Kidney (tissue), 14 donors: ENCODE data around the gene ASB2. TPM values are rescaled to one million over a fixed set of nuclear protein-coding genes. Genes with fewer than 3 reads are reported as not detected.

ENCODE experiments used
- DNase-seq, 5 donors: peaks; one replicate each; pipeline ENCODE4 v3.0.0-alpha.2; 2013 to 2020
- FAIRE-seq: peaks from 2 replicates; lab custom pipeline; 2012; peaks lifted over from hg19 to GRCh38; lab: Jason Lieb, UNC
- H3K27ac ChIP-seq, 2 donors: one replicate each; pipeline ENCODE4 v1.7.0; 2013; ENCODE audit warnings: low read depth in 2 of 2, low read length in 2 of 2, inconsistent platforms in 1 of 2
- H3K27me3 ChIP-seq: one replicate; pipeline ENCODE4 v1.7.1; 2013; ENCODE audit warnings: low read length, inconsistent platforms; ENCODE audit not compliant: control insufficient read depth, insufficient read depth
- H3K36me3 ChIP-seq, 3 donors: one replicate each; pipeline versions ENCODE4 v1.7.0 to v1.7.1; 2013; ENCODE audit warnings: low read length in 3 of 3, control low read depth in 1 of 3, inconsistent platforms in 1 of 3; ENCODE audit not compliant: insufficient read depth in 3 of 3, control insufficient read depth in 2 of 3
- H3K4me1 ChIP-seq, 3 donors: one replicate each; pipeline versions ENCODE4 v1.7.0 to v1.7.1; 2013; ENCODE audit warnings: low read length in 3 of 3, inconsistent platforms in 1 of 3, low read depth in 1 of 3; ENCODE audit not compliant: control insufficient read depth in 2 of 3, insufficient read depth in 2 of 3
- H3K4me3 ChIP-seq, 3 donors: one replicate each; pipeline versions ENCODE4 v1.7.0 to v1.8.1; 2013; ENCODE audit warnings: low read length in 3 of 3, control low read depth in 1 of 3, inconsistent platforms in 1 of 3
- H3K9ac ChIP-seq, 3 donors: one replicate each; pipeline versions ENCODE4 v1.7.0 to v1.7.1; 2013; ENCODE audit warnings: low read length in 3 of 3, control low read depth in 1 of 3, inconsistent platforms in 1 of 3
- H3K9me3 ChIP-seq, 3 donors: one replicate each; pipeline versions ENCODE4 v1.7.0 to v1.7.1; 2013; ENCODE audit warnings: low read length in 3 of 3, control low read depth in 1 of 3, inconsistent platforms in 1 of 3; ENCODE audit not compliant: control insufficient read depth in 2 of 3, insufficient read depth in 1 of 3
- CTCF ChIP-seq: IDR thresholded peaks from 3 replicates; pipeline ENCODE4 v1.5.1; 2012; ENCODE audit warnings: mild to moderate bottlenecking, moderate library complexity, borderline replicate concordance; ENCODE audit not compliant: insufficient read depth; ENCODE audit errors: extremely low read depth
- intact Hi-C: fragments of 100-400 bp; cut with DNase I; formaldehyde crosslinking; loops from one replicate; pipeline ENCODE4 v1.11.1; 2022
- polyA plus RNA-seq: library from polyadenylated mRNA; stranded (reverse); fragments of 350-450 nt; fragmentation: Illumina TruSeq; extraction: RNeasy Lipid Tissue Mini Kit (QIAGEN cat#74804); gene quantifications from one replicate; pipeline ENCODE4 v1.2.3, GENCODE V29; 2014; ENCODE audit warnings: low read depth, low replicate concordance; ENCODE audit not compliant: insufficient read depth
- total RNA-seq: library from RNA; stranded (reverse); fragmentation: NEBNext Ultra II Directional; extraction: Animal tissue kit (Norgen Biotek cat#: 25700); gene quantifications from one replicate; pipeline ENCODE4 v1.2.1, GENCODE V29; 2021
- donor health status: control.
- donor health status: control.
- donor health status: control.
- donor health status: control.
- donor health status: control.
- donor health status: DM: yes; HTN: yes; CAD: no.
- donor health status: Normal renal cell carcinoma (clear cell type).

ASB2 gene
- total and polyA plus RNA-seq, 2 donors from 2014 or later, result 0.97 to 3.7 TPM

- FAIRE-seq (no peak), DNase-seq (no peak)
- Histone ChIP-seq H3K27me3 (no peaks in the 10 kb centered on the region), H3K9me3 (no peaks in the 10 kb centered on the region), H3K4me3 (no peak overlapping the region), H3K9ac (no peak overlapping the region), H3K4me1 (no peaks in the 10 kb centered on the region), H3K36me3 (no peaks in the 10 kb centered on the region), H3K27ac (no peak overlapping the region)
- intact Hi-C loops, result no loop called here
- TF ChIP-seq CTCF, result no peak
Observed at GRCh38 chr14:93924592-93925355, 51.6 kb downstream of the ASB2 start.

GRCh38 chr14:93923626-93924025 lies 52.7 kb downstream of the ASB2 start:
- no peak overlapping the region for H3K9ac ChIP-seq
- intact Hi-C loops, result no loop called here

GRCh38 chr14:93921001-93921806 lies 55.2 kb downstream of the ASB2 start:
- Histone ChIP-seq H3K27ac (no peak overlapping the region), H3K27me3 (no peaks in the 10 kb centered on the region), H3K9me3 (peaks cover 0 to 6% (median 0%) of the 10 kb centered on the region in 3 donors), H3K4me3 (no peak overlapping the region), H3K36me3 (no peaks in the 10 kb centered on the region), H3K9ac (no peak overlapping the region), H3K4me1 (no peaks in the 10 kb centered on the region)
- intact Hi-C loops, result no loop called here
- DNase-seq (no peak), FAIRE-seq (no peak)
- TF ChIP-seq CTCF, result no peak

More at GRCh38 chr14:93923626-93924025, 52.7 kb downstream of the ASB2 start:
- Histone ChIP-seq H3K4me3 (no peak overlapping the region), H3K27me3 (no peaks in the 10 kb centered on the region), H3K36me3 (no peaks in the 10 kb centered on the region), H3K27ac (no peak overlapping the region), H3K4me1 (no peaks in the 10 kb centered on the region), H3K9me3 (peaks cover 0 to 6% (median 0%) of the 10 kb centered on the region in 3 donors)
- DNase-seq (no peak), FAIRE-seq (no peak)
- no peak for TF ChIP-seq CTCF
